Hepatocyte (in vitro differentiated cells): ENCODE data around the gene CPNE6. TPM values are rescaled to one million over a fixed set of nuclear protein-coding genes. Genes with fewer than 3 reads are reported as not detected.

Source experiments
- DNase-seq: peaks from one replicate; pipeline ENCODE4 v3.0.0-alpha.2; 2016; ENCODE audit warnings: low spot score
- H2AFZ ChIP-seq: fragments of 200-600 bp; sonication (generic); 2 replicates; pipeline ENCODE4 v1.6.0; 2016; ENCODE audit warnings: antibody characterized with exemption, mild to moderate bottlenecking
- H3K27ac ChIP-seq: fragments of 200-600 bp; sonication (generic); 2 replicates; pipeline ENCODE4 v1.5.1; 2016; ENCODE audit warnings: mild to moderate bottlenecking
- H3K27me3 ChIP-seq: fragments of 200-600 bp; sonication (generic); 2 replicates; pipeline ENCODE4 v1.6.1; 2016
- H3K36me3 ChIP-seq: fragments of 200-600 bp; sonication (generic); replicated peaks from 2 replicates; pipeline ENCODE4 v1.5.1; 2016; ENCODE audit warnings: low read depth; ENCODE audit not compliant: insufficient read depth
- H3K4me1 ChIP-seq: fragments of 200-600 bp; sonication (generic); 2 replicates; pipeline ENCODE4 v1.5.1; 2016; ENCODE audit warnings: mild to moderate bottlenecking, moderate library complexity; ENCODE audit not compliant: insufficient read depth
- H3K4me2 ChIP-seq: fragments of 200-600 bp; sonication (generic); 2 replicates; pipeline ENCODE4 v1.6.0; 2016
- H3K4me3 ChIP-seq: fragments of 200-600 bp; sonication (generic); 2 replicates; pipeline ENCODE4 v1.5.1; 2016; ENCODE audit warnings: mild to moderate bottlenecking
- H3K79me2 ChIP-seq: fragments of 200-600 bp; sonication (generic); 2 replicates; pipeline ENCODE4 v1.6.0; 2017; ENCODE audit warnings: mild to moderate bottlenecking
- H3K9me2 ChIP-seq: fragments of 200-600 bp; sonication (generic); replicated peaks from 2 replicates; pipeline ENCODE4 v1.6.0; 2017; ENCODE audit warnings: mild to moderate bottlenecking; ENCODE audit not compliant: insufficient read depth
- H3K9me3 ChIP-seq: fragments of 200-600 bp; sonication (generic); 2 replicates; pipeline ENCODE4 v1.5.1; 2016; ENCODE audit warnings: low read depth, mild to moderate bottlenecking
- H4K20me1 ChIP-seq: fragments of 200-600 bp; sonication (generic); 2 replicates; pipeline ENCODE4 v1.6.0; 2016; ENCODE audit warnings: mild to moderate bottlenecking; ENCODE audit not compliant: insufficient read depth, poor library complexity, severe bottlenecking
- EZH2 ChIP-seq: fragments of 200-600 bp; sonication (generic); IDR thresholded peaks from 2 replicates; pipeline ENCODE4 v1.6.1; 2016; ENCODE audit warnings: antibody characterized with exemption, mild to moderate bottlenecking, borderline replicate concordance
- EZH2phosphoT487 ChIP-seq: fragments of 200-600 bp; sonication (generic); IDR thresholded peaks from one replicate; pipeline ENCODE4 v1.6.1; 2018; ENCODE audit warnings: antibody characterized with exemption, mild to moderate bottlenecking, low read depth, moderate library complexity; ENCODE audit not compliant: unreplicated experiment, severe bottlenecking
- WGBS: methylation state at CpG from one replicate; pipeline ENCODE4 v1.1.6; 2016; ENCODE audit warnings: low lambda C conversion rate; ENCODE audit errors: missing lambda C conversion rate; 5-methylcytosine and 5-hydroxymethylcytosine counted together
- polyA plus RNA-seq: library from polyadenylated mRNA; unstranded; fragments of >200 nt; fragmentation: Nextera tagmentation; extraction: Ambion mirVana; gene quantifications from 2 replicates; pipeline ENCODE4 v1.2.1, GENCODE V29; 2016
- total RNA-seq: library from RNA; depleted of rRNA; stranded (reverse); fragments of >200 nt; gene quantifications from 2 replicates; pipeline ENCODE4 v1.2.3, GENCODE V29; 2014
- TF ChIP-seq, protein P1 (sequence below): fragments of 200-600 bp; sonication (generic); IDR thresholded peaks from 2 replicates; pipeline ENCODE4 v1.5.1; 2016; ENCODE audit warnings: antibody characterized with exemption, mild to moderate bottlenecking; ENCODE audit not compliant: poor library complexity

Gene CPNE6
- total and polyA plus RNA-seq, 2 experiments from 2014 or later: not detected

DNA sequence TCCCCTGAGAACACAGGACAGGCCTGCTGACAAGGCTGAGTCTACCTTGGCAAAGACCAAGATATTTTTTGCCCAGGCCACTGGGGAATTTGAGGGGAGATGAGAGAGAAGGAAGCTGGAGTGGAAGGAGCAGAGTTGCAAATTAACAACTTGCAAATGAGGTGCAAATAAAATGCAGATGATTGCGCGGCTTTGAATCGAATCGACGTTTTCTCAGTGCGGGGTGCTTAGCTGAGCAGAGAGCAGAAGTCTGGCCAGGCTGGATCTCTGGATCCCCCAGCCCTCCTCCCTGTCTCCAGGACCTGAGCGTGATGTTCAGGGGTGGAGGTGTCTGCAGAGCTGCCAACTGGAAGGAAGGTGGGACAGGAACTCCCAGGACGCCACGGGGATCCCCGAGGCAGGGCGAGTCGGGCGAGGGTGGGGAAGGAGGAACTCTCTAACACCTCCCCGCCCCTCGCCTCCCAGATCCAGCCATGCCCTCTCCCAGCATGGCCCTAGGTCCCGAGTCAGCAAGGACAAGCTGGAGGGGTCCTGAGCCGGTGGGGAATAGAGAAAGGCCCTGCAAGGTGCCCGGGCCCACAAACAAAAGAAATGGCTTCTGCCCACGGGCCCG, 20.1 kb upstream of the CPNE6 start:
- no peak for DNase-seq
- Histone ChIP-seq H3K4me1 (peaks cover 11% of the 10 kb centered on the region), H3K79me2 (no peaks in the 10 kb centered on the region), H3K4me3 (peak overlapping the region; percentile 65), H4K20me1 (no peaks in the 10 kb centered on the region), H2AFZ (peak overlapping the region; percentile 99), H3K9me3 (no peaks in the 10 kb centered on the region), H3K4me2 (peak overlapping the region; percentile 100), H3K27ac (peak overlapping the region; percentile 46), H3K36me3 (no peaks in the 10 kb centered on the region), H3K27me3 (peaks cover 7% of the 10 kb centered on the region), H3K9me2 (no peaks in the 10 kb centered on the region)
- WGBS: 17% methylated on average over 18 of the region's 20 CpGs
- TF ChIP-seq EZH2phosphoT487: no peak
- TF ChIP-seq EZH2: no peak
- TF ChIP-seq, protein P1, sequence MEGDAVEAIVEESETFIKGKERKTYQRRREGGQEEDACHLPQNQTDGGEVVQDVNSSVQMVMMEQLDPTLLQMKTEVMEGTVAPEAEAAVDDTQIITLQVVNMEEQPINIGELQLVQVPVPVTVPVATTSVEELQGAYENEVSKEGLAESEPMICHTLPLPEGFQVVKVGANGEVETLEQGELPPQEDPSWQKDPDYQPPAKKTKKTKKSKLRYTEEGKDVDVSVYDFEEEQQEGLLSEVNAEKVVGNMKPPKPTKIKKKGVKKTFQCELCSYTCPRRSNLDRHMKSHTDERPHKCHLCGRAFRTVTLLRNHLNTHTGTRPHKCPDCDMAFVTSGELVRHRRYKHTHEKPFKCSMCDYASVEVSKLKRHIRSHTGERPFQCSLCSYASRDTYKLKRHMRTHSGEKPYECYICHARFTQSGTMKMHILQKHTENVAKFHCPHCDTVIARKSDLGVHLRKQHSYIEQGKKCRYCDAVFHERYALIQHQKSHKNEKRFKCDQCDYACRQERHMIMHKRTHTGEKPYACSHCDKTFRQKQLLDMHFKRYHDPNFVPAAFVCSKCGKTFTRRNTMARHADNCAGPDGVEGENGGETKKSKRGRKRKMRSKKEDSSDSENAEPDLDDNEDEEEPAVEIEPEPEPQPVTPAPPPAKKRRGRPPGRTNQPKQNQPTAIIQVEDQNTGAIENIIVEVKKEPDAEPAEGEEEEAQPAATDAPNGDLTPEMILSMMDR: no peak

DNA sequence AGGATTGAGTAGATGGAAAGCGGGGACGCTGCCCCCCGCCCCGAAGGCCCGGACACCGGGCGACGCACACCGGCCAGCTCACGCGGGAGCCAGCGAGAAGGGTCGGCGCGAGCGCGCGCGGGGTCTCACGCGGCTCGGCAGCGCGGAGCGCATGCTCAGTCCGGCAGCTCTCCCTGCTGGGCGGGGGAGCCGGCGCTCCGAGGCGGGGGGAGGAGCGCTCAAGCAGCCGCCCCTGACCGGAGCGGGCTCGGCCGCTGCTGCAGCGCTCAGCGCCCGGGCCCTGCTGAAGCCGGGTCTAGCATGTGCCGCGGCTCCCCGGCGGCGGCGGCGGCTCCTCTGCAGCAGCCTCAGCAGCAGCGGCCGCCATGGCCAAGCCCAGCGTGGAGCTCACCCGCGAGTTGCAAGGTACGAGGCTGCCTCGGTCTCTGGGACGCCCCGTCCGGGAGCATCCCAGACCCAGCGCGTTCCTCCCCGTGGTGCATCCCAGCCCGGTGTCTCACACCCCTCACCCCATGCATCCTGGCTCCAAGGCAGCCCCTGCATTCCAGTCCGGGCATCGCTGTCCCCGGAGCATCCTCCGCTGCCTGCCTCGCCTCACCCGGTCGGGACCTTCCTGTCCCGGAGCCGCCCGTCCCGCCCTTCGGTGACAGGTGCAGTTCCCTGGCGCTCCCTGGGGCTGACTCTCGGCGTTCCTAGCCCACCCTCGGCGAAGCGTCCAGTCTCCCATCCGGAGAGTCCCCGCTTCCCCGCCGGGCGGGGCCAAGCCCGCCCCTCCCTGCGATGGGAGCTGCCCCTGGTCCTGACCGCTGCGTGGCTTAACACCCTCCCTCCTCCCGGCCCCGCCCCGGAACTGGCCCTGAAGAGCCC, 19.3 kb upstream of the CPNE6 start, which contains the start of gene CARMIL3:
Gene CARMIL3 (plus strand): TSS at position 221 of the 867 bp plus-strand sequence. CDS start 145 bp downstream, at position 366.
- Histone ChIP-seq H3K36me3 (no peaks in the 10 kb centered on the region), H3K79me2 (no peaks in the 10 kb centered on the region), H3K4me1 (peaks cover 11% of the 10 kb centered on the region), H3K4me2 (peak within 1 kb of the TSS; percentile 100), H4K20me1 (no peaks in the 10 kb centered on the region), H3K27ac (peak within 1 kb of the TSS; percentile 46), H3K27me3 (peaks cover 7% of the 10 kb centered on the region), H3K9me3 (no peaks in the 10 kb centered on the region), H3K4me3 (peak within 1 kb of the TSS; percentile 65), H3K9me2 (no peaks in the 10 kb centered on the region), H2AFZ (peak within 1 kb of the TSS; percentile 99)
- DNase-seq: peak; percentile 90
- 0% methylated on average over 48 of the region's 92 CpGs for WGBS
- TF ChIP-seq, protein P1: no peak
- no peak for TF ChIP-seq EZH2phosphoT487
- no peak for TF ChIP-seq EZH2

DNA sequence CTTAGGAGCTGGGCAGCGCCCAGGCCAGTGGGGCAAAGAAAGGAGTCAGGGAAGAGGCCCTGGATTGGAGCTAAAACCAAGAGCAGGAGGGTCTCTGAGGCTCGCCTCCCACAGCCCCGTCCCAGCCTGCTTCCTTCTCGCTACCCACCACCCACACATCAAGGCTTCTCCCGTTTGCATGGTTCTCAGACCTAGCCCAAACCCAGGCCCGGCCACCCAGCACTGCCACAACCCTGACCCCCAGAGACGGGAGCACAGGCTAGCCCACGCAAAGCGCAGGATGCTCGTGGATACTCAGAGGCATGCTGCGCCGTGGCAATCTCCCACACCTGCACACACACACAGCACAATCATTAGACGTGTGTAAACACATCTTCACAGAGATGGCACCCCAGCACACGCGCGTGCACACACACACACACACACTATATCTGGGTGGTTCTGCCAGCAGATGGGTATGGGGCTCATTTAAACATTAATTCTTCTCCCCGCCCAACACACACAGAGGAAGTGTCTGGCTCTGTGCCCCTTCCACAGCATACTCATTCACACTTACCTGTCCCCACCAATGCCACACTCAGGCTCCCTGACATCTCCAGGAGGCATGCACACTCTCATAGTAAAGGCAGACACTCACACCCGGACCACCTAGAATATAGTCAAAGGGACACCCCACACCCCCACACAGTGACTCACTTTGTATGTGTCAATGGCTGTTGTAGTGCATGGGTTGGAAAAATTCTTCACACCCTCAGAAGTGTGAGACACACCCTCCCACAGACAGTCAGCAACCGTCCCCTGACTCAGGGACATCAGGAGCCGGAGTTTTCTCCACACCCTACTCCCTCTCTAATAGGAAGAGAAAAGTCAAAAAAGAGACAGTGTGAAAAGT, 18.5 kb upstream of the CPNE6 start:
- no peaks in the 10 kb centered on the region for H3K9me2 ChIP-seq
- no peak overlapping the region for H2AFZ ChIP-seq
- H4K20me1 ChIP-seq: no peaks in the 10 kb centered on the region
- no peaks in the 10 kb centered on the region for H3K79me2 ChIP-seq
- no peak for TF ChIP-seq EZH2phosphoT487
- TF ChIP-seq EZH2: no peak
- TF ChIP-seq, protein P1: no peak
- H3K4me3 ChIP-seq: peak overlapping the region; percentile 65
- H3K27ac ChIP-seq: no peak overlapping the region
- 73% methylated on average over 20 of the region's 20 CpGs for WGBS
- DNase-seq: no peak
- H3K4me1 ChIP-seq: peaks cover 11% of the 10 kb centered on the region
- H3K36me3 ChIP-seq: no peaks in the 10 kb centered on the region
- peaks cover 7% of the 10 kb centered on the region for H3K27me3 ChIP-seq
- no peaks in the 10 kb centered on the region for H3K9me3 ChIP-seq
- peak overlapping the region; percentile 100 for H3K4me2 ChIP-seq
